ENCODE measurements around the gene INPP5J.

DNA sequence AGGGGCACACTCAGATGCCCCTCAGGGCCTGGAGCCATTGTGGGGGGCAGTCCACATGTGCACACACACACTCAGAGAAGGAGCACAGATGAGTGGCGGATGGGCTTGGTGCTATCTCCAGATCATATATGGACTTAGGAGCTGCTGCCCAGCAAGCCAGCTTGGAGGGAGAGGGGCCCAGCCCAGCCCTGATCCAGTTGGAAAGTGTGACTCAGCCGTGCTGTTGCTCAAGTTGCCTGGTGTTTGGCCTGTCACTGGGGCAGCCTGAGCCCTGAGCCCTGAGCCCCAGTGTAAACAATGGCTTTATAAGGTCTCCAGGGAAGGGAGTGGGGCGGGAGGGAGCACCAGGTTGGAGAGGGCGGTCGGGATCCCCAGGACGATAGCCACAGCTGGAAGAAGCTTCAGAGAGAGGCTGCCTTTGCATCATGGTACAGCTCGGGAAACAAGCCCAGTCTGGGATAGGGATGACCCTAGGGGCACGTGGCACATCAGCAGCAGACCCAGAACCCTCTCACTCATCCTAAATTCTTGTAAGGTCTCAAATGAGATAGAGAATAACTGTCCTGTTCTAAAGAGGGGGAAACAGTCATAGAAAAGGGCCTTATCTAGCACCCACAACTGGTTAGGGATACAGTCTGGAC, 20.2 kb upstream of the INPP5J start:
- TF ChIP-seq ZNF274 (IDR thresholded peaks at IDR 0.05; ENCODE audit: low read depth, low read length), result no peak
- no peak for TF ChIP-seq SUZ12 (IDR thresholded peaks at IDR 0.05; ENCODE audit: extremely low read depth, insufficient read depth, insufficient read length)
- no peak for TF ChIP-seq YY1 (IDR thresholded peaks at IDR 0.05; ENCODE audit: insufficient read depth, insufficient read length)

Data from NT2/D1 (cell line).